Right lobe of liver (tissue), 6 donors: Measurements from ENCODE around the gene RAB39B. TPM values are rescaled to one million over a fixed set of nuclear protein-coding genes. Genes with fewer than 3 reads are reported as not detected.
A peak's percentile ranks its signal among the peaks of the same experiment; 100 is the strongest.

ENCODE experiments used
- ATAC-seq, 4 donors: fragments of 200-7000 bp; cut with Tn5 transposase; one replicate each; pipeline ENCODE4 v1.9.1; 2020; ENCODE audit warnings: mild to moderate bottlenecking in 4 of 4, moderate library complexity in 4 of 4
- DNase-seq, 3 donors: peaks; one replicate each; pipeline ENCODE4 v3.0.0-alpha.2; 2020
- H3K27ac ChIP-seq, 3 donors: fragments of 200-600 bp; one replicate each; pipeline ENCODE4 v1.8.0; 2022
- H3K27me3 ChIP-seq, 2 donors: fragments of 200-600 bp; one replicate each; pipeline ENCODE4 v1.8.0; 2022
- H3K36me3 ChIP-seq, 4 donors: fragments of 200-600 bp; sonication (generic) in 1 of 4; one replicate each; pipeline versions ENCODE4 v1.5.1 to v1.8.0; 2017 to 2022; ENCODE audit warnings: control low read depth in 1 of 4
- H3K4me1 ChIP-seq, 4 donors: fragments of 200-600 bp; sonication (generic) in 1 of 4; one replicate each; pipeline versions ENCODE4 v1.5.1 to v1.8.0; 2017 to 2022; ENCODE audit warnings: control low read depth in 1 of 4
- H3K4me3 ChIP-seq, 3 donors: fragments of 200-600 bp; one replicate each; pipeline ENCODE4 v1.8.0; 2022
- H3K9me3 ChIP-seq, 4 donors: fragments of 200-600 bp; sonication (generic) in 1 of 4; one replicate each; pipeline versions ENCODE4 v1.5.1 to v1.8.0; 2017 to 2022; ENCODE audit warnings: control low read depth in 1 of 4
- POLR2A ChIP-seq: fragments of 450-650 bp; IDR thresholded peaks from one replicate; pipeline ENCODE4 v1.6.1; 2017; ENCODE audit warnings: antibody characterized with exemption, mild to moderate bottlenecking
- WGBS: methylation state at CpG from one replicate; pipeline ENCODE4 v1.1.6; 2018; ENCODE audit warnings: low coverage, low lambda C conversion rate; ENCODE audit not compliant: insufficient coverage; ENCODE audit errors: missing lambda C conversion rate; 5-methylcytosine and 5-hydroxymethylcytosine counted together
- intact Hi-C, 2 donors: fragments of 100-400 bp; cut with DNase I; formaldehyde crosslinking; loops; one replicate each; pipeline versions ENCODE4 v1.11.2 to v1.14.1; 2022
- long read RNA-seq: library from polyadenylated mRNA; unstranded; transcript quantifications from one replicate; pipeline ENCODE4 v2.0.0, GENCODE V29; 2019
- total RNA-seq, 6 experiments: library from RNA; depleted of rRNA in 2 of 6; stranded (reverse); fragments of >200 nt in 2 of 6; fragmentation: NEBNext Ultra II Directional in 3 of 6; extraction: Animal tissue kit (Norgen Biotek cat#: 25700) in 3 of 6; gene quantifications; one replicate each; pipeline versions ENCODE4 v1.1.0 to v1.2.4, GENCODE V29; 2016 to 2023
- TF ChIP-seq, protein P1 (sequence below), 4 donors: fragments of 200-600 bp in 3 of 4; fragments of 450-650 bp in 1 of 4; IDR thresholded peaks; one replicate each; pipeline versions ENCODE4 v1.5.1 to v1.8.0; 2016 to 2022; ENCODE audit warnings: antibody characterized with exemption in 4 of 4, mild to moderate bottlenecking in 2 of 4
- donor health status: DM: no; HTN: yes; CAD: no.
- donor health status: DM: no; HTN: no; CAD: no.
- donor health status: DM: no; HTN: no; CAD: no.
- donor health status: DM: no; HTN: yes; CAD: no.
- donor health status: DM: no; HTN: yes; CAD: no.

Gene RAB39B, protein sequence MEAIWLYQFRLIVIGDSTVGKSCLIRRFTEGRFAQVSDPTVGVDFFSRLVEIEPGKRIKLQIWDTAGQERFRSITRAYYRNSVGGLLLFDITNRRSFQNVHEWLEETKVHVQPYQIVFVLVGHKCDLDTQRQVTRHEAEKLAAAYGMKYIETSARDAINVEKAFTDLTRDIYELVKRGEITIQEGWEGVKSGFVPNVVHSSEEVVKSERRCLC
- total RNA-seq = under 1 TPM in 4 of 6 experiments, not detected in 2; 0.05 to 0.11 (median 0.06) TPM
- long read RNA-seq = 0 reads

DNA sequence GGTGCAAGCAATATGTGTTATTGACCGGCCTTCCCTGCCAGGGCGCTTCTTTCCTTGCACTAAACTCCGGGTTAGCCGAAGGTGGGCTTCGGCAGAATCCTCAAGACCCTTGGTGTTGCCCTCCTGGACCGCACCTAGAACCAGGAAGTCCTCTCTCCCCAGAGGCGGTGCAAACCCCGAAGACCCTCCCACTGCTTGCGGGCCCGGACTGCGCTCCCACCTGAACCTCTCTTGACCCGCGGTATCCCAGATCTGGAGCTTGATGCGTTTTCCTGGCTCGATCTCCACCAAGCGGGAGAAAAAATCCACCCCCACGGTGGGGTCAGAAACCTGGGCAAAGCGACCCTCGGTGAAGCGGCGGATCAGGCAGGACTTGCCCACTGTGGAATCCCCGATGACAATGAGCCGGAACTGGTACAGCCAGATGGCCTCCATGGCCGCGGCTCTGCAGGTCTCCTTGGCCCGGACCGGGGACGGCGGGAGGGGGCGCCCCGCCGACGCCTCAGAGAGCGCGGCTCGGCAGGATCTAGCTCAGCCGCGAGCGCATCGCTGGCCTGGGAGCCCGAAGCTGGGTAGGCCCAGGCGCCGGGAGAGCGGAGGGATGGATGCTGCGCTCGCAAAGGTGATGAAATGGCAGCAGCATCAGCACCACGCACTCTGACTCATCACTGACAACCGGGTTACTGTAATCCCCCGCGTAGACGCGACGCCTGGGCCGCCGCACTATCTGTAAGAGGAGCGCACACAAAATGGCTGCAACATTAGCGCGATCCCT lies at the start of gene RAB39B:
Gene RAB39B (minus strand): TSS at position 638 of the 775 bp plus-strand sequence. CDS start 203 bp downstream, at position 435.
- 9% methylated on average over 13 of the region's 58 CpGs for WGBS
- Histone ChIP-seq H3K9me3 (no peaks in the 10 kb centered on the region), H3K4me3 (peak within 1 kb of the TSS; percentile 10 to 32 (median 25)), H3K27me3 (no peaks in the 10 kb centered on the region), H3K36me3 (no peaks in the 10 kb centered on the region), H3K4me1 (no peaks in the 10 kb centered on the region), H3K27ac (no peak within 1 kb of the TSS)
- peak; percentile 69 to 88 (median 75) for ATAC-seq
- DNase-seq = peak; percentile 42 to 58 (median 53)
- TF ChIP-seq, protein P1, sequence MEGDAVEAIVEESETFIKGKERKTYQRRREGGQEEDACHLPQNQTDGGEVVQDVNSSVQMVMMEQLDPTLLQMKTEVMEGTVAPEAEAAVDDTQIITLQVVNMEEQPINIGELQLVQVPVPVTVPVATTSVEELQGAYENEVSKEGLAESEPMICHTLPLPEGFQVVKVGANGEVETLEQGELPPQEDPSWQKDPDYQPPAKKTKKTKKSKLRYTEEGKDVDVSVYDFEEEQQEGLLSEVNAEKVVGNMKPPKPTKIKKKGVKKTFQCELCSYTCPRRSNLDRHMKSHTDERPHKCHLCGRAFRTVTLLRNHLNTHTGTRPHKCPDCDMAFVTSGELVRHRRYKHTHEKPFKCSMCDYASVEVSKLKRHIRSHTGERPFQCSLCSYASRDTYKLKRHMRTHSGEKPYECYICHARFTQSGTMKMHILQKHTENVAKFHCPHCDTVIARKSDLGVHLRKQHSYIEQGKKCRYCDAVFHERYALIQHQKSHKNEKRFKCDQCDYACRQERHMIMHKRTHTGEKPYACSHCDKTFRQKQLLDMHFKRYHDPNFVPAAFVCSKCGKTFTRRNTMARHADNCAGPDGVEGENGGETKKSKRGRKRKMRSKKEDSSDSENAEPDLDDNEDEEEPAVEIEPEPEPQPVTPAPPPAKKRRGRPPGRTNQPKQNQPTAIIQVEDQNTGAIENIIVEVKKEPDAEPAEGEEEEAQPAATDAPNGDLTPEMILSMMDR (IDR thresholded peaks at IDR 0.05) = no peak
- TF ChIP-seq POLR2A = no peak
- intact Hi-C loops = no loop called here

DNA sequence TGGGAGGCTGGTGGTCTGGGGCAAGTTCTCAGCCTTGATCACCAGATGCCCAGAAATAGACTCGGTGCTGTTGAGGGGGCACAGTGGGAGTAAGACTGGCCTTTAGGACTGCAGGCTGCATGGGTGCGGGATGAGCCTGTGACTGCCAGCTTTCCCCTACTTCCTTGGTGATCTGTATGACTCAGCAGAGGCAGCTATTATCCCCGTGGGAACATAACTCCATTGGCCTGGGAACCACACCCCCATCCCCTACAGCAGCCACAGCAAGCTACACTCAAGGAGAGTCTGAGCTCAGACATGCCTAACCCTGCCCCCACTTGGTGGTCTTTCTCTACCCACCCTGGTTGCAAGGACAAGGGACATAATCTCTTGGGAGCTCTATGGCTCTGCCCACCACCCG lies 49.5 kb upstream of the RAB39B start:
- ATAC-seq (no peak), DNase-seq (no peak)
- intact Hi-C loops = no loop called here
- H3K27ac ChIP-seq = no peak overlapping the region
- 69% methylated on average over 2 of the region's 4 CpGs for WGBS
- no peaks in the 10 kb centered on the region for H3K9me3 ChIP-seq
- H3K4me3 ChIP-seq = no peak overlapping the region
- TF ChIP-seq, protein P1 (IDR thresholded peaks at IDR 0.05) = no peak
- TF ChIP-seq POLR2A = no peak
- H3K4me1 ChIP-seq = no peaks in the 10 kb centered on the region
- H3K36me3 ChIP-seq = no peaks in the 10 kb centered on the region
- H3K27me3 ChIP-seq = no peaks in the 10 kb centered on the region

DNA sequence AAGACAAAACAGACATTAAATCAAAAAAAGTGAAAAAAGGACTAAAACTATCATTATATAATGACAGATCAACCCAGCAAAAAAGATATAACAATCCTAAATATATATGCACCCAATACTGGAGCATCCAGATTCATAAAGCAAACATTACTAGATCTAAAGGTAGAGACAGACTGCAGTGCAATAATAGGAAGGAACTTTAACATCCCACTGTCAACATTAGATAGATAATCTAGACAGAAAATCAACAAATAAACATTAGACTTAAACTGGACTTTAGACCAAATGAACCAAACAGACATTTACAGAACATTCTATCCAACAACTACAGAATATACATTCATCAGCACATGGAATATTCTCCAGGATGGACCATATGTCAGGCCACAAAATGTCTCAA lies 29.5 kb upstream of the RAB39B start:
- H3K36me3 ChIP-seq = no peaks in the 10 kb centered on the region
- intact Hi-C loops = no loop called here
- no peak for TF ChIP-seq POLR2A
- TF ChIP-seq, protein P1 (IDR thresholded peaks at IDR 0.05) = no peak
- ATAC-seq (peak; percentile 20 to 65 (median 41)), DNase-seq (no peak)
- no peaks in the 10 kb centered on the region for H3K27me3 ChIP-seq
- no peaks in the 10 kb centered on the region for H3K4me1 ChIP-seq
- H3K4me3 ChIP-seq = no peak overlapping the region
- no peak overlapping the region for H3K27ac ChIP-seq
- no peaks in the 10 kb centered on the region for H3K9me3 ChIP-seq

DNA sequence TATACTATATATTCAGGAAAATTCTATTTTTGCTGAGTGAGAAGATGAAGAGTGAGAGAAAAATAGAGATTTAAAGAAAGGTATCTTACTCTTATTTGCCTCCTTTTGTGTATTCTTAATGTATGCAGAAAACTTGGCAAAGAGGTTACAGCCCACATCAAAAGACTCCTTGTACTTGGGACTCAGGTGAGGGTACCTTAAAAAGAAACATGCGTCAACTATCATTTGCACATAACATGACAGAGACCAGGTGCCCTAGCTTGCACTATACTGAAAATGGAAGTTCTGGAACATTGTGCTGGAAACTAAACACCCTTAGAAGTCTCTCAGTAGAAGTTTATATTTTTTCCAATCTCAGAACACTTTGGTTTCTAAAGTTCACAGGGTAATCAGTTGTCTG lies 15.6 kb upstream of the RAB39B start:
- no peaks in the 10 kb centered on the region for H3K9me3 ChIP-seq
- TF ChIP-seq POLR2A = no peak
- TF ChIP-seq, protein P1 (IDR thresholded peaks at IDR 0.05) = no peak
- H3K36me3 ChIP-seq = no peaks in the 10 kb centered on the region
- H3K27me3 ChIP-seq = no peaks in the 10 kb centered on the region
- H3K4me3 ChIP-seq = no peak overlapping the region
- no peak for DNase-seq
- no peaks in the 10 kb centered on the region for H3K4me1 ChIP-seq
- ATAC-seq = no peak
- no peak overlapping the region for H3K27ac ChIP-seq
- intact Hi-C loops = no loop called here
- WGBS = 63% methylated on average over 1 of the region's 1 CpG
